Measurements from ENCODE around the gene RNF157.
"Not testable (repeated sequence)": the region's sequence is repeated elsewhere in the genome, so short reads cannot be mapped to it uniquely, and the experiment has no call there.

The RNF157 gene

GRCh38 chr17:76207275-76208059 lies 32.8 kb downstream of the RNF157 start:
- Histone ChIP-seq H3K27ac (no peak overlapping the region), H3K27me3 (ENCODE audit: insufficient read depth, low read depth, severe bottlenecking) (no peaks in the 10 kb centered on the region), H3K4me3 (ENCODE audit: low read depth, low read length) (no peak overlapping the region), H3K36me3 (peaks cover 26% of the 10 kb centered on the region), H3K9me3 (ENCODE audit: severe bottlenecking) (no peaks in the 10 kb centered on the region)
- no peak for TF ChIP-seq CTCF (IDR thresholded peaks at IDR 0.05; ENCODE audit: low read depth, low read length)
- DNase-seq = no peak

GRCh38 chr17:76205542-76206144 lies 34.6 kb downstream of the RNF157 start:
- not testable (repeated sequence) for H3K9me3 ChIP-seq (ENCODE audit: severe bottlenecking)

GRCh38 chr17:76204277-76204676 lies 36.0 kb downstream of the RNF157 start:
- H3K27me3 ChIP-seq (ENCODE audit: insufficient read depth, low read depth, severe bottlenecking) = no peaks in the 10 kb centered on the region
- no peak for TF ChIP-seq CTCF (IDR thresholded peaks at IDR 0.05; ENCODE audit: low read depth, low read length)
- no peaks in the 10 kb centered on the region for H3K9me3 ChIP-seq (ENCODE audit: severe bottlenecking)
- no peak overlapping the region for H3K27ac ChIP-seq
- H3K4me3 ChIP-seq (ENCODE audit: low read depth, low read length) = no peak overlapping the region
- H3K36me3 ChIP-seq = peaks cover 22% of the 10 kb centered on the region
- DNase-seq = no peak

More at GRCh38 chr17:76205542-76206144, 34.6 kb downstream of the RNF157 start:
- H3K36me3 ChIP-seq = peaks cover 19% of the 10 kb centered on the region
- DNase-seq; H3K27ac ChIP-seq; H3K27me3 ChIP-seq (ENCODE audit: insufficient read depth, low read depth, severe bottlenecking); H3K4me3 ChIP-seq (ENCODE audit: low read depth, low read length): not testable (repeated sequence)

GRCh38 chr17:76200354-76200753 lies 39.9 kb downstream of the RNF157 start:
- H3K27ac ChIP-seq = no peak overlapping the region
- H3K9me3 ChIP-seq (ENCODE audit: severe bottlenecking) = no peaks in the 10 kb centered on the region
- H3K36me3 ChIP-seq = peaks cover 20% of the 10 kb centered on the region
- H3K27me3 ChIP-seq (ENCODE audit: insufficient read depth, low read depth, severe bottlenecking) = no peaks in the 10 kb centered on the region
- no peak for DNase-seq
- no peak overlapping the region for H3K4me3 ChIP-seq (ENCODE audit: low read depth, low read length)
- TF ChIP-seq CTCF (IDR thresholded peaks at IDR 0.05; ENCODE audit: low read depth, low read length) = no peak

- Histone ChIP-seq H3K36me3 (peaks cover 20% of the 10 kb centered on the region), H3K27ac (no peak overlapping the region), H3K9me3 (ENCODE audit: severe bottlenecking) (no peaks in the 10 kb centered on the region), H3K27me3 (ENCODE audit: insufficient read depth, low read depth, severe bottlenecking) (no peaks in the 10 kb centered on the region), H3K4me3 (ENCODE audit: low read depth, low read length) (no peak overlapping the region)
- DNase-seq = no peak
- TF ChIP-seq CTCF (IDR thresholded peaks at IDR 0.05; ENCODE audit: low read depth, low read length) = no peak
These were observed 40.8 kb downstream of the RNF157 start for GRCh38 chr17:76199469-76199868.

GRCh38 chr17:76198702-76199101 lies 41.6 kb downstream of the RNF157 start:
- no peak for DNase-seq
- H3K27ac ChIP-seq = no peak overlapping the region
- no peaks in the 10 kb centered on the region for H3K27me3 ChIP-seq (ENCODE audit: insufficient read depth, low read depth, severe bottlenecking)
- no peak overlapping the region for H3K4me3 ChIP-seq (ENCODE audit: low read depth, low read length)
- no peak for TF ChIP-seq CTCF (IDR thresholded peaks at IDR 0.05; ENCODE audit: low read depth, low read length)
- peaks cover 14% of the 10 kb centered on the region for H3K36me3 ChIP-seq
- no peaks in the 10 kb centered on the region for H3K9me3 ChIP-seq (ENCODE audit: severe bottlenecking)

Data from WERI-Rb-1 (cell line).